HUES6 (cell line): ENCODE data around the gene GEMIN8.

Experiments
- H3K27ac ChIP-seq: 2 replicates; pipeline ENCODE4 v1.7.0; 2013; ENCODE audit warnings: low read depth, mild to moderate bottlenecking, low read length, inconsistent platforms
- H3K27me3 ChIP-seq: 2 replicates; pipeline ENCODE4 v1.6.1; 2013; ENCODE audit warnings: low read length; ENCODE audit not compliant: control insufficient read depth, insufficient read depth
- H3K36me3 ChIP-seq: 2 replicates; pipeline ENCODE4 v1.6.1; 2013; ENCODE audit warnings: low read length; ENCODE audit not compliant: control insufficient read depth, insufficient read depth
- H3K4me1 ChIP-seq: 2 replicates; pipeline ENCODE4 v1.6.1; 2013; ENCODE audit warnings: low read length; ENCODE audit not compliant: control insufficient read depth, insufficient read depth
- H3K4me3 ChIP-seq: 2 replicates; pipeline ENCODE4 v1.5.1; 2013; ENCODE audit warnings: low read depth, low read length
- H3K9ac ChIP-seq: one replicate; pipeline ENCODE4 v1.6.1; 2013; ENCODE audit warnings: mild to moderate bottlenecking, low read length
- H3K9me3 ChIP-seq: 2 replicates; pipeline ENCODE4 v1.6.1; 2013; ENCODE audit warnings: low read depth, low read length; ENCODE audit not compliant: control insufficient read depth, insufficient read depth

GEMIN8 gene

GRCh38 chrX:14029425-14030173, at the start of gene GEMIN8:
Gene GEMIN8 (minus strand): TSS chrX:14029892. CDS start chrX:14021478, 8,414 bp downstream.
- H3K27ac ChIP-seq: peak within 1 kb of the TSS; percentile 93
- peak within 1 kb of the TSS; percentile 79 for H3K4me3 ChIP-seq
- no peaks in the 10 kb centered on the region for H3K27me3 ChIP-seq
- peaks cover 41% of the 10 kb centered on the region for H3K4me1 ChIP-seq
- peak within 1 kb of the TSS; percentile 88 for H3K9ac ChIP-seq
- no peaks in the 10 kb centered on the region for H3K9me3 ChIP-seq
- H3K36me3 ChIP-seq: no peaks in the 10 kb centered on the region

DNA sequence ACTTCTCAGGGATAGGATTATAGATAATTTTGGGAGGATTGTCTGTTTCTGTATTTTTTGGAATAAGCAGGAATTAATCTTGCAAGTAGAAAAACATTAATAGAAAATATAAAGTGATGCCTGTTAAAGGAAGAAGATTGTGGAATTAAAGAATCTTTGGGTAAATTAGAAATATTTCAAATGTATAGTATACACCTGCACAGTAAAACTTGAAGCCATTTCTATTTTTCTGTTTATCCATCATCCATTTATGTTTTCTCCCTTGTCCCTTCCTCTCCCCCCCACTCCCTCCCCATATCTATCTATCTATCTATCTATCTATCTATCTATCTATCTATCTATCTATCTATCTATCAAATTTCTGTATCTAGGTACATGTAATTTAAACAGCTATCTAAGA, 46.9 kb upstream of the GEMIN8 start:
- no peaks in the 10 kb centered on the region; the same call in 1 of the 2 replicates for H3K4me1 ChIP-seq
- peaks cover 3% of the 10 kb centered on the region; the same call in 1 of the 2 replicates for H3K27me3 ChIP-seq
- H3K9me3 ChIP-seq: no peaks in the 10 kb centered on the region
- no peaks in the 10 kb centered on the region for H3K36me3 ChIP-seq
- no peak overlapping the region for H3K4me3 ChIP-seq
- H3K27ac ChIP-seq: no peak overlapping the region
- no peak overlapping the region for H3K9ac ChIP-seq

GRCh38 chrX:14073556-14073955, 43.9 kb upstream of the GEMIN8 start:
- Histone ChIP-seq H3K27ac (no peak overlapping the region), H3K27me3 (peaks cover 3% of the 10 kb centered on the region; the same call in 1 of the 2 replicates), H3K9ac (no peak overlapping the region), H3K9me3 (no peaks in the 10 kb centered on the region), H3K4me3 (no peak overlapping the region), H3K36me3 (no peaks in the 10 kb centered on the region), H3K4me1 (no peaks in the 10 kb centered on the region; the same call in 1 of the 2 replicates)

DNA sequence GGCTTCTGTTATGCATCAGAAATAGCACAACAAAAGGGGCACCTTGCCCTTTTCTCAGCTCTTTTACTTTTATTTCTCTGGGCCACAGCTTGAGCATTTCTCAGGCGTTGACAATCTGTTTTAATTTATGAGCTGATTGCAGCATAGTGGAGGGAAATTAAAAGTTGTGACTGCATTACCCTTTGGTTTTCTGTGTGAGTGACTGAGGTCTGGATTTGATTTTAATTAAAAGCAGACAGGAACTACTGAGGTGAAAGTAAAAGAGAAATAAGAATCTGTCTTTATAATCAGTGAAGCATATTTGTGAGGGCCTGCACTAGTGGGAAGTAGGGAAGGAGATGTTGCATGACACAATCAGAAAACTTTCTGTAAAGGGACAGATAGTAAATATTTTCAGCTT, 43.4 kb upstream of the GEMIN8 start:
- H3K4me3 ChIP-seq: no peak overlapping the region
- no peaks in the 10 kb centered on the region for H3K9me3 ChIP-seq
- H3K27ac ChIP-seq: no peak overlapping the region
- no peaks in the 10 kb centered on the region; the same call in 1 of the 2 replicates for H3K4me1 ChIP-seq
- H3K36me3 ChIP-seq: no peaks in the 10 kb centered on the region
- no peak overlapping the region for H3K9ac ChIP-seq
- H3K27me3 ChIP-seq: peaks cover 6% of the 10 kb centered on the region; the same call in 1 of the 2 replicates

GRCh38 chrX:14065800-14066199, 36.1 kb upstream of the GEMIN8 start:
- peaks cover 12% of the 10 kb centered on the region for H3K4me1 ChIP-seq
- H3K27ac ChIP-seq: no peak overlapping the region; the same call in 1 of the 2 replicates
- H3K9me3 ChIP-seq: no peaks in the 10 kb centered on the region
- no peak overlapping the region for H3K4me3 ChIP-seq
- peaks cover 7% of the 10 kb centered on the region; the same call in 1 of the 2 replicates for H3K27me3 ChIP-seq
- H3K36me3 ChIP-seq: no peaks in the 10 kb centered on the region
- no peak overlapping the region for H3K9ac ChIP-seq

DNA sequence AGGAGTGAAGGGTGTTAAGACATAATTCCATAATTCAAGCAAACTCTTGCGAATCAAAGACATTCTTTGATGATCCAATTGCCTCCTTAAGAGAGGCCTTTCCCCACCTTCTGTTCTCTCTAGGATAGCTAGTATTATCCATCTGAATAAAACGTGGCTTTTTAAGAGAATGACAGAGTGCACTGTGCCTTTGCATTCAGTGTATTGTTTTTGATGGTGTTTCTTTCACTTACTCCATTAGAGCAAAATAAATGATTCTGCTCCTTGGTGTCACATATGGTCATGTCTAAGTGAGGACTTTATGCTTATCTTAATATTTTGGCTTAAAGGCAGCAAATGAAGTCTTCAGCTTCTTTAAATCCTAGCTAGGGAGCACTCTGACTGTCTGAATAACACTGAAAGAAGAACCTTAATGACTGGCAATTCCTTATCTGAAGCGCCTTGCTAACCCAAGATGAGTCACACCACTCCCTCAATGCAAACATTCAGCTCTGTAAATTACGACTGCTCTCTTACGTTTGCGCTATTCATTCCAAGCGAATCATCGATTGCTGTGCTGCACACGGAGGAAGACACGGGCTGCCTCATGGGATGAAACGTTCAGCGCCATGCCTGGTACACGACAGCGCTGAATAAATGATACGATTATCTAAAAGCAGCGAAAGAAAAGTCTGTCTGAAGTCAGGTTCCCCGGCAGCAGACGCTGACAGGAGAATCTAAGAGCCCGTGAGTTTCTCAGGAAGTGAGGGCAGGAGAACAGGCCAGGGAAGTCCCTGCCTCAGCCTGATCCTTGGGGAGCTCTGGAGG, 35.1 kb upstream of the GEMIN8 start:
- Histone ChIP-seq H3K36me3 (no peaks in the 10 kb centered on the region), H3K9ac (peak overlapping the region; percentile 36), H3K27ac (peak overlapping the region; percentile 13; the same call in 1 of the 2 replicates), H3K4me1 (peaks cover 12% of the 10 kb centered on the region), H3K27me3 (peaks cover 7% of the 10 kb centered on the region; the same call in 1 of the 2 replicates), H3K9me3 (no peaks in the 10 kb centered on the region), H3K4me3 (peak overlapping the region; percentile 36; the same call in 1 of the 2 replicates)

DNA sequence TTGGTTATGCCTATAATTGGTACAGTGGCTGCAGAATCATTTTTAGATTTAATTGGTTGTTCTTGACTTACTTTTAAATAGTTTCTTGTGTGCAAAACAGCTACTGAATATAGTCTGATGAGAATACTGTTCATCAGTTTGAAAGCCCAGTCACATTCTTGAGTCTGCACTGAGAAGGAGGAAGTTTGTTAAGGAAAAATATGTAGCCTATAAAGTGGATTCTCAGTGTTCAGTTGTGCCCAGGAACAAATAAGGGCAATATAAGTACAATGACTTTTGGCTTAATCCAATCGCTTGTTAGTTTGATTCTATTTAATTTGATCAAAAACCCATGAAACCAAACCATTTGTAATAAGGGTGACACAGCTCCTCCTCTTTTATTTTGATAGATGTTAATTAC, 32.8 kb upstream of the GEMIN8 start:
- Histone ChIP-seq H3K9ac (no peak overlapping the region), H3K4me1 (peaks cover 12% of the 10 kb centered on the region), H3K27ac (no peak overlapping the region), H3K4me3 (no peak overlapping the region), H3K27me3 (peaks cover 3% of the 10 kb centered on the region; the same call in 1 of the 2 replicates), H3K36me3 (no peaks in the 10 kb centered on the region), H3K9me3 (no peaks in the 10 kb centered on the region)

DNA sequence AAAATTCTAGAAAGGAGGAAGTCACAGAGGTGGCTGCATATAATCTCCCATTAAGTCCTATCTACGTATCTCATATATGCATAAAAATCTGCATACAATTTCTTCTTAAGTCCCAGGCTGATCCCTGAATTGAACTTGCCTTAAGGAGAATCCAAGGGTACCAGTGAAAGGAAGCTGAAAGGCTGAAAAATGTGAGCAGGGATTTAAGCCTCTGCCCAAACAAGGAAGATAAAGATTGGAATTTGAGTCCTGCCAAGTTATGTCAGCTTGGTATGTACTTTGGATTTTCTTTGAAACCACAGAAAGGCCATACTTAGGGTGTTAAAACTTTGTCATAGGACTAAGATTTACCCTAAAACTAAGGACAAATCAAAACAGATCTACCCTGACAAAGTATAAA, 26.5 kb upstream of the GEMIN8 start:
- Histone ChIP-seq H3K9me3 (no peaks in the 10 kb centered on the region), H3K27me3 (peaks cover 3% of the 10 kb centered on the region; the same call in 1 of the 2 replicates)

GRCh38 chrX:14051416-14051815, 21.7 kb upstream of the GEMIN8 start:
- no peaks in the 10 kb centered on the region for H3K36me3 ChIP-seq
- no peak overlapping the region for H3K9ac ChIP-seq
- H3K27me3 ChIP-seq: no peaks in the 10 kb centered on the region; the same call in 1 of the 2 replicates

More for the DNA sequence above, 26.5 kb upstream of the GEMIN8 start:
- Histone ChIP-seq H3K27ac (no peak overlapping the region), H3K36me3 (no peaks in the 10 kb centered on the region), H3K4me1 (peaks cover 2% of the 10 kb centered on the region; the same call in 1 of the 2 replicates), H3K4me3 (no peak overlapping the region), H3K9ac (no peak overlapping the region)

GRCh38 chrX:14050709-14051108, 21.0 kb upstream of the GEMIN8 start:
- no peaks in the 10 kb centered on the region for H3K4me1 ChIP-seq
- no peaks in the 10 kb centered on the region; the same call in 1 of the 2 replicates for H3K27me3 ChIP-seq
- no peaks in the 10 kb centered on the region for H3K9me3 ChIP-seq
- no peak overlapping the region for H3K4me3 ChIP-seq
- H3K36me3 ChIP-seq: no peaks in the 10 kb centered on the region
- H3K27ac ChIP-seq: no peak overlapping the region
- H3K9ac ChIP-seq: no peak overlapping the region

More at GRCh38 chrX:14051416-14051815, 21.7 kb upstream of the GEMIN8 start:
- no peak overlapping the region for H3K4me3 ChIP-seq
- H3K4me1 ChIP-seq: 0 out of 2 replicates have a peak, but pooled peaks cover 2% of the 10 kb centered on the region
- no peaks in the 10 kb centered on the region for H3K9me3 ChIP-seq
- no peak overlapping the region for H3K27ac ChIP-seq
